Mammary epithelial cell (primary cell): ENCODE results near the gene ADAMTSL2.

Experiments
- EZH2 ChIP-seq: IDR thresholded peaks from 2 replicates; pipeline ENCODE4 v1.6.1; 2012; ENCODE audit warnings: low read length, inconsistent platforms, borderline replicate concordance
- TF ChIP-seq, protein P1 (sequence below), 2 donors: IDR thresholded peaks in 1 of 2; conservative IDR thresholded peaks in 1 of 2; 2 replicates each; pipeline ENCODE4 v1.5.1; 2011 to 2012; ENCODE audit warnings: inconsistent platforms in 2 of 2, low read length in 2 of 2, mild to moderate bottlenecking in 2 of 2, control low read depth in 1 of 2, low read depth in 1 of 2; ENCODE audit not compliant: insufficient read depth in 1 of 2; ENCODE audit errors: extremely low read depth in 1 of 2

DNA sequence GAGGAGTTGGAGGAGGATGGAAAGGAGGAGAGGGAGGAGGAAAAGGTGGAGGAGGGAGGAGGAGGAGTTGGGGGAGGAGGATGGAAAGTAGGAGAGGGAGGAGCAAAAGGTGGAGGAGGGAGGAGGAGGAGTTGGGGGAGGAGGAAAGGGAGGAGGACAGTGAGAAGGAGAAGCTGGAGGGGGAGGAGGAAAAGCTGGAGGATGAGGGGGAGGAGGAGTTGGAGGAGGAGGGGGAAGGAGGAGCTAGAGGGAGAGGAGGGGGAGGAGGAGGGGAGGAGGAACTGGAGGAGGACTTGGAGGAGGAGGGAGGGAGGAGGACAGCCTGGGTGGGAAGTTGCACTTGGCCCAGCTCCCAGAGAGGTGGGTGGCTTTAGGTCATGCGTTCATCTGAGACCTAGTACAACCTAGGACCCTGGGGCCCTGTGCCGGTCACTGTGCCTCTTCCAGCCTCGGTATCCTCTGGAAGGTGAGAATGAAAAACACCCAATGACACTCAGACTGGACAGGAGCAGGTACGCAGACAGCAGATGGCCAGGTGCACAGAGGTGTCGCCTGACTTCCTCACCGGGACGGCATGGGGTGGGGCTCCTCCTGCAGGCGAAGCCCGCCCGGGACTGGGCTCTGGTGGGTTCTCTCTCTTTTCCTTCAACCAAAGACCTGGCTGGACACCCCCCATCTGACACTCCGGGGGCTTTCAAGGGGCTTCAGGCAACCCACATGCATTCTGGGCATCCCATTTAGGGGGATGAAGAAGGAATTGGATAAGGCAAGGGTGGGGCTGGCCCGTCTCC is 43.4 kb upstream of the ADAMTSL2 start:
- TF ChIP-seq, protein P1, sequence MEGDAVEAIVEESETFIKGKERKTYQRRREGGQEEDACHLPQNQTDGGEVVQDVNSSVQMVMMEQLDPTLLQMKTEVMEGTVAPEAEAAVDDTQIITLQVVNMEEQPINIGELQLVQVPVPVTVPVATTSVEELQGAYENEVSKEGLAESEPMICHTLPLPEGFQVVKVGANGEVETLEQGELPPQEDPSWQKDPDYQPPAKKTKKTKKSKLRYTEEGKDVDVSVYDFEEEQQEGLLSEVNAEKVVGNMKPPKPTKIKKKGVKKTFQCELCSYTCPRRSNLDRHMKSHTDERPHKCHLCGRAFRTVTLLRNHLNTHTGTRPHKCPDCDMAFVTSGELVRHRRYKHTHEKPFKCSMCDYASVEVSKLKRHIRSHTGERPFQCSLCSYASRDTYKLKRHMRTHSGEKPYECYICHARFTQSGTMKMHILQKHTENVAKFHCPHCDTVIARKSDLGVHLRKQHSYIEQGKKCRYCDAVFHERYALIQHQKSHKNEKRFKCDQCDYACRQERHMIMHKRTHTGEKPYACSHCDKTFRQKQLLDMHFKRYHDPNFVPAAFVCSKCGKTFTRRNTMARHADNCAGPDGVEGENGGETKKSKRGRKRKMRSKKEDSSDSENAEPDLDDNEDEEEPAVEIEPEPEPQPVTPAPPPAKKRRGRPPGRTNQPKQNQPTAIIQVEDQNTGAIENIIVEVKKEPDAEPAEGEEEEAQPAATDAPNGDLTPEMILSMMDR (conservative IDR thresholded peaks at IDR 0.05 in 1 of 2, IDR thresholded peaks at IDR 0.05 in 1 of 2; ENCODE audit: extremely low read depth in 1 of 2, insufficient read depth in 1 of 2, low read depth in 1 of 2, low read length in 2 of 2): no peak
- no peak for TF ChIP-seq EZH2
